Stimulated activated naive CD8-positive, alpha-beta T cell treated with anti-CD3 and anti-CD28 coated beads, Interleukin-15, Interleukin-2, amounts not matched to agents 100 U/mL and 50 U/mL, for 24 hours (primary cell): Measurements from ENCODE around the gene SFTPB.

Experiments used
- ATAC-seq: fragments of 150-1000 bp; cut with Tn5 transposase; one replicate; pipeline ENCODE4 v1.10.0; 2021
- DNase-seq: peaks from one replicate; pipeline ENCODE4 v3.0.0; 2021

Gene SFTPB

GRCh38 chr2:85611217-85611704, 56.7 kb downstream of the SFTPB start:
- DNase-seq (no peak), ATAC-seq (no peak)
